NB4 (cell line): ENCODE data around the gene DAPK1.

Source experiments
- DNase-seq: peaks from one replicate; pipeline ENCODE4 v3.0.0; 2010; ENCODE audit warnings: low read depth
- H3K4me3 ChIP-seq: one replicate; pipeline ENCODE4 v1.5.1; 2011; ENCODE audit warnings: mild to moderate bottlenecking, low read depth, low read length, moderate library complexity
- MYC ChIP-seq: IDR thresholded peaks from 2 replicates; pipeline ENCODE4 v1.6.1; 2011; ENCODE audit warnings: low read depth, low read length
- POLR2A ChIP-seq: IDR thresholded peaks from 2 replicates; pipeline ENCODE4 v1.6.1; 2011; ENCODE audit warnings: mild to moderate bottlenecking; ENCODE audit not compliant: insufficient read length; ENCODE audit errors: extremely low read depth
- TF ChIP-seq, protein P1 (sequence below): IDR thresholded peaks from one replicate; pipeline ENCODE4 v1.5.1; 2012; ENCODE audit warnings: low read depth, low read length
- TF ChIP-seq, protein P2 (sequence below): IDR thresholded peaks from 2 replicates; pipeline ENCODE4 v1.6.1; 2011; ENCODE audit warnings: low read depth, low read length

DAPK1 gene

DNA sequence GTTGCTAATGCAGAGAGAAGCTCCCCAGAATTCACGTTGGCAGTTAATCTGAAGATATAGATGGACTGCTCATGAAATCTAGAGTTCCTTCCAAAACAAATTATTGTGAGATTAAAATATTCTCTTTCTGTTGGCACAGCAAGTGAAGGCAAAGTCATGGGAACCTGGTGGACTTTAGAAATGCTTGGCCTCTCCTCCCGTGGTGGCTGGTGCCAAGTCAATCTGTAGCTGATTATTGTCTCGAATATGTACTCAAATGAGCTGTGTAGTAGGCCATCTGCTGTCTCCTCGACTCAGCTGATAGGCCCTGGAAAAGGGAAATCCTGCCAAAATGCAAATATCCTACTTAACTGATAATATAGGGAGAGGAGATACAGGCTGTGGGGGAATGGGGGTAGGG lies 69.3 kb downstream of the DAPK1 start:
- no peak overlapping the region for H3K4me3 ChIP-seq
- TF ChIP-seq MYC (no peak), POLR2A (no peak)
- TF ChIP-seq, protein P1, sequence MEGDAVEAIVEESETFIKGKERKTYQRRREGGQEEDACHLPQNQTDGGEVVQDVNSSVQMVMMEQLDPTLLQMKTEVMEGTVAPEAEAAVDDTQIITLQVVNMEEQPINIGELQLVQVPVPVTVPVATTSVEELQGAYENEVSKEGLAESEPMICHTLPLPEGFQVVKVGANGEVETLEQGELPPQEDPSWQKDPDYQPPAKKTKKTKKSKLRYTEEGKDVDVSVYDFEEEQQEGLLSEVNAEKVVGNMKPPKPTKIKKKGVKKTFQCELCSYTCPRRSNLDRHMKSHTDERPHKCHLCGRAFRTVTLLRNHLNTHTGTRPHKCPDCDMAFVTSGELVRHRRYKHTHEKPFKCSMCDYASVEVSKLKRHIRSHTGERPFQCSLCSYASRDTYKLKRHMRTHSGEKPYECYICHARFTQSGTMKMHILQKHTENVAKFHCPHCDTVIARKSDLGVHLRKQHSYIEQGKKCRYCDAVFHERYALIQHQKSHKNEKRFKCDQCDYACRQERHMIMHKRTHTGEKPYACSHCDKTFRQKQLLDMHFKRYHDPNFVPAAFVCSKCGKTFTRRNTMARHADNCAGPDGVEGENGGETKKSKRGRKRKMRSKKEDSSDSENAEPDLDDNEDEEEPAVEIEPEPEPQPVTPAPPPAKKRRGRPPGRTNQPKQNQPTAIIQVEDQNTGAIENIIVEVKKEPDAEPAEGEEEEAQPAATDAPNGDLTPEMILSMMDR: no peak
- TF ChIP-seq, protein P2, sequence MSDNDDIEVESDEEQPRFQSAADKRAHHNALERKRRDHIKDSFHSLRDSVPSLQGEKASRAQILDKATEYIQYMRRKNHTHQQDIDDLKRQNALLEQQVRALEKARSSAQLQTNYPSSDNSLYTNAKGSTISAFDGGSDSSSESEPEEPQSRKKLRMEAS: no peak
- DNase-seq: no peak

DNA sequence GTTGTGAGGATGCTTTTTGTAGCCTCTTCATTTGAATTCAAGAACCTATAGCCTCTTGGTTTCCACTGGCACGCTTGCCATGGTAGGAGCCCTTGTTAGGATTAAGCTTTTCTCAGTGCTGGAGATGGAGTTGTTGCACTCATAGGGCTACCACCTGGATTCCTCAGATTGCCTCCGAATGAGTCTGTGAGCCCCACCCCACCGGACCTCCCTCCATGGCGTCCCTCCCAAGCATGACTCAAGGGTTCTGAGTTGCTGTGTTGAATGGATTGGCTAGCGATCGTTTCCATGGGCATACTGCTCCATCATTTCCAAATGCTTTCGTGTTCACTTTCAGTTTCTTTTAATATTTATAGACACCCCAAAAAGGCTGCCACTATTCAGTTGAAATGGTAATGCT lies 69.9 kb downstream of the DAPK1 start:
- H3K4me3 ChIP-seq: no peak overlapping the region
- no peak for TF ChIP-seq POLR2A
- TF ChIP-seq, protein P2: no peak
- no peak for DNase-seq

DNA sequence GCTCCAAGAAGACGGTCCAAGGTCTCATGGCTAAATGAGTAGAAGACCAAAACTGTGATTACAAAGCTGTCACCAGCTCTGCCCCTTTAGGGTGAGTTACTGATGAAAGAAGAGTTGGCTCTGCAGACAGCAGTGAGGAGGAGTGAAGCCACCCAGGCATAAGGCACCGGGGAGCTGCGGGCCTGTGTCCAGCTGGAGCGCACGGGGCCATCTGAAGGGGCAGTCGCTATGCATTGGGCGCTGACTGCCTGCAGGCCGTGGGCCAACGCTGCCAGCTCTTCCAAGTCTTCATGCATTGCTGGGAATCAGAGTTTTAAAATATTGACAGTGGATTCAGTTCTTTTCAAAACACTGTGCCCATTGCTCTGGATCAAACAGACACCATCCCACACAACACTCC lies 70.3 kb downstream of the DAPK1 start:
- H3K4me3 ChIP-seq: no peak overlapping the region
- no peak for DNase-seq
- TF ChIP-seq POLR2A: no peak
- TF ChIP-seq, protein P1: no peak
- TF ChIP-seq MYC: no peak
- TF ChIP-seq, protein P2: no peak

DNA sequence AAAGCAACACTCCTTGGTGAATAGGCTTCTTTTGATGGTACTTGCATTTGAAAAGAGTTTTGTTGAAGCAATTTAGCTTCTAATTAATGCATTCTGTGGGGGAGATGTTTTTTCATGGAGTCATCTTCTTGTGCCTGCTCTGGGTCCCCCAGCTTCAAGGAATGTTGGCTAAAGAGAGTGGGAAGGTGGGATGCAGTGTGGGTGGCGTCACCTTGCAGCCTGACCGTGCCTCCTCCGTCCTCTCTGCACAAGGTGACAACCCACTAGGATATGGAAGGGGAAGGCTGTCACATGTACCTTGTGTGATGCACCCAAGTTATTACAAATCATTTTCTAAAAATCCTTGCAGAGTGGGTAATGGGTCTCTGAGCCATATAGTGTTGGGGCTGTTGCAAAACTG lies 70.7 kb downstream of the DAPK1 start:
- no peak overlapping the region for H3K4me3 ChIP-seq
- TF ChIP-seq, protein P1: no peak
- TF ChIP-seq, protein P2: no peak
- TF ChIP-seq POLR2A (no peak), MYC (no peak)

DNA sequence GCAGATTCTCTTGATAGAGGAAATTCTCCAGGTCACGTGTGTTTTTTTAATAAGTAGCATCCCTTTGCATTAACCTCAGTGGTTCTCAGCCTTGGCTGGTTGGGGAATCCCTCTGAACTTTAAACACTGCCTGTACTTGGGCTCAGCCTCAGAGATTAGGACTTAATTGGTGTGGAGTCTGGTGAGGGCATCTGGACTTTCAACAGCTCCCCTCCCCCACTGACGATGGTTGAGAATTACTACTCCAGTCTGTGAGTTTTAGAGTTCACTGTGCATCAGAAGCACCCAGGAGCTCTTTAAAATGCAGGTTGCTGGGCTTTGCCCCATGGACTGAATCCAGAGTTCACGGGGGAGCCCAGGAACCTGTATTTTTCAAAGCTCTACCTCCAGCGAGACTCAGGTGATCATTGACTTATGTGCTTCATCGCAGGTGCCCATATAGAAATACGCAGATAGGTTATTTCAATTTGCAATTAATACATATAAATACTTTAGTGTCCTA lies 71.4 kb downstream of the DAPK1 start:
- DNase-seq: no peak
- TF ChIP-seq POLR2A: no peak
- no peak for TF ChIP-seq MYC
- TF ChIP-seq, protein P2: no peak
- TF ChIP-seq, protein P1: no peak

More for the DNA sequence above, 70.7 kb downstream of the DAPK1 start:
- no peak for DNase-seq

DNA sequence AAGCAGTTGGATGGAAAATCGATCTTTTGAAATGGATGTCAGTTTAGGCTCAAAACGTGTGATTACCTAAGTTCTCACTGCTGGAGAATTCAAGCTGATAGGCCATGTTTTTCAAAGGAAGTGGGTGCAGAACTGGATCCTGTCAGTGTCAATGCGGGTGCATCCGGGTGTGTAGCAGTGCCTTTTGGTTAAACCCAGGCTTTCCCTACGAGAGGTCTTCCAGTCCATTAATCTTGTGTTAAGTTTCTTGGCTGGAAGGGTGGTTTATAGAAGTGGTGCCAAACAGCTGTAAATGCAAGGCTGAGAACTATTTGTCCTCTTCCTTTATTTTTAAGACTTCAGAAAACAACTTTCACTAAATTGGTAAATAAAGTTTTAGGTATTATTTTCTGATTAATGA lies 71.9 kb downstream of the DAPK1 start:
- H3K4me3 ChIP-seq: no peak overlapping the region
- DNase-seq: no peak
- TF ChIP-seq POLR2A: no peak
- TF ChIP-seq, protein P1: no peak
- TF ChIP-seq MYC: no peak
- TF ChIP-seq, protein P2: no peak

More for the DNA sequence above, 71.4 kb downstream of the DAPK1 start:
- no peak overlapping the region for H3K4me3 ChIP-seq
